ENCODE data around the gene RTF1.

DNA sequence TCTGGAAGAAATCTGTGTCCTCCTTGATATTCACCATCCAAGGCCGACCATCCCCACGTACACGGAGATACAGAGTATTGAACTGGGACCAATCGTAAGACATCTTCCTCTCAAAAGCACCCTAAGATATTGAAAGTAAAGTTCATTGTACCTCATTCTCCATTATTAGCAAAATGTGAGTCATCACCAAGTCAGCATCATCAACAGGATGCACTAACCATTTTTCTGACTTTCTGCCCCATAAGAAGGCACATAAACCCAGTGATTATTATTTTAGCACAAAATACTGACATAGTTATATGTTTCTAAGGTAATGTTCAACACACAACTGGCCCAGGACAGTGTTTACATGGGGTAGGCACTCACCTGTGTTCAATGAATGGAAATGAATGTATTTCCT is 22.0 kb upstream of the RTF1 start:
- TF ChIP-seq, protein P1, sequence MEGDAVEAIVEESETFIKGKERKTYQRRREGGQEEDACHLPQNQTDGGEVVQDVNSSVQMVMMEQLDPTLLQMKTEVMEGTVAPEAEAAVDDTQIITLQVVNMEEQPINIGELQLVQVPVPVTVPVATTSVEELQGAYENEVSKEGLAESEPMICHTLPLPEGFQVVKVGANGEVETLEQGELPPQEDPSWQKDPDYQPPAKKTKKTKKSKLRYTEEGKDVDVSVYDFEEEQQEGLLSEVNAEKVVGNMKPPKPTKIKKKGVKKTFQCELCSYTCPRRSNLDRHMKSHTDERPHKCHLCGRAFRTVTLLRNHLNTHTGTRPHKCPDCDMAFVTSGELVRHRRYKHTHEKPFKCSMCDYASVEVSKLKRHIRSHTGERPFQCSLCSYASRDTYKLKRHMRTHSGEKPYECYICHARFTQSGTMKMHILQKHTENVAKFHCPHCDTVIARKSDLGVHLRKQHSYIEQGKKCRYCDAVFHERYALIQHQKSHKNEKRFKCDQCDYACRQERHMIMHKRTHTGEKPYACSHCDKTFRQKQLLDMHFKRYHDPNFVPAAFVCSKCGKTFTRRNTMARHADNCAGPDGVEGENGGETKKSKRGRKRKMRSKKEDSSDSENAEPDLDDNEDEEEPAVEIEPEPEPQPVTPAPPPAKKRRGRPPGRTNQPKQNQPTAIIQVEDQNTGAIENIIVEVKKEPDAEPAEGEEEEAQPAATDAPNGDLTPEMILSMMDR (IDR thresholded peaks at IDR 0.05; ENCODE audit: extremely low read depth in 1 of 2, insufficient read depth in 1 of 2, low read depth in 1 of 2, low read length in 2 of 2) = no peak
- TF ChIP-seq EZH2 (IDR thresholded peaks at IDR 0.05; ENCODE audit: borderline replicate concordance, low read depth, low read length, severe bottlenecking) (no peak), POLR2AphosphoS5 (IDR thresholded peaks at IDR 0.05; ENCODE audit: insufficient read depth, low read depth, low read length) (no peak), MYC (IDR thresholded peaks at IDR 0.05; ENCODE audit: low read depth, low read length) (no peak), POLR2A (IDR thresholded peaks at IDR 0.05; ENCODE audit: low read depth, low read length) (no peak), JUN (IDR thresholded peaks at IDR 0.05; ENCODE audit: borderline replicate concordance, insufficient read depth, insufficient read length, low read depth) (peak; percentile 13)

Data from endothelial cell of umbilical vein (primary cell).